Measurements from ENCODE around the gene TMEM187. TPM values are rescaled to one million over a fixed set of nuclear protein-coding genes. Genes with fewer than 3 reads are reported as not detected.

Gene TMEM187
- total and polyA plus RNA-seq, 10 of the 15 experiments (the other 5 are each of a cell fraction or from before 2014, with no cell fraction given), result 0.45 to 8.5 (median 4.1) TPM

DNA sequence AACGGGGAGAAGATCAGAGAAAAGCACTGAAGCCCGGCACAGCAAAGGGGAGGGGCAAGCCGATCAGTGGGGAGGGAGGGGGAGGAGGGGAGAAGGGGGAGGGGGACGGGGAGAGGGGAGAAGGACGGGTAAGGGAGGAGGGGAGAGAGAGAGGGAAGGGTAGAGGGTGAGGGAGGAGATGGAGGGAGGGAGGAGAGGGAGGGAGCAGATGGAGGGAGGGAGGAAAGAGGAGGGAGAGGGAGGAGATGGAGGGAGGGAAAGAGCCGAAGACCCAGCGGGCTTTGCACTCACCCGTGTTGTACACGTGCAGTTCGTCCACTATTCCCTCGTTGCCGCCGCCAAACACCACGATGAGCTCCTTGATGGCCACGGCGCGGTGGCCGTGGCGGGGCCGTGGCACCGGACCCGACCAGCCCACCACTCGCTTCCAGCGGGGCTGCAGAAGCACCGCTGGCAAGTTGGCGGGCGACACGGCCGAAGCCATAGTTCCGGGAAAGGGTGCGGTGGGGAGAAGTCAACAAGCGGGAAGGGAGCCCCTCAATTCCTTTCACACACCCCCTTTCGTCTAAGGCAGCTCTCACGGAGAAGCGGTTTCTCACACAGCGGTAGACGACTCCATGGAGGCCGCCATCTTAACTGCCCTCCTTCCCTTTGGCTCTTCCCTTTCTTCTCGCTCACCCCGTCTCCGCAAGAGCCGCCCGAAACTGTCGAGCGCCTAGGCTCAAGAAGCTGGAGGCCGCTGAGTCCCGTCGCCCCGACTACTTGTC, 2.0 kb upstream of the TMEM187 start:
- peak overlapping the region; percentile 38; the same call in 1 of the 2 replicates for H3K4me2 ChIP-seq (ENCODE audit: control insufficient read depth, insufficient read depth)
- in situ Hi-C loops (cut with MboI) (no loop called here), intact Hi-C loops (cut with micrococcal nuclease; ENCODE audit: unreplicated experiment) (loop anchor here (2.0 to 5.0 kb wide), 2 partner anchors 44 to 127 kb away; partner anchors contain the start of genes ARHGAP4 and MECP2)
- ATAC-seq (peak; percentile 28), FAIRE-seq (peak; percentile 47), DNase-seq (ENCODE audit: low read depth, low spot score) (no peak)
- H2AFZ ChIP-seq (ENCODE audit: control insufficient read depth, low read depth, low read length), result peak overlapping the region; percentile 41
- no peaks in the 10 kb centered on the region for H3K9me3 ChIP-seq (replicated peaks; ENCODE audit: control insufficient read depth, insufficient read depth, low read length)
- ChIA-PET CTCF (interaction anchor here (1.1 to 5.9 kb wide), 6 partner anchors 15 to 568 kb away, joined by 3 to 35 read pairs (median 7); no protein-coding TSS in a partner anchor), SMC1A (ENCODE audit: uncharacterized antibody, unreplicated experiment) (interaction anchor here (0.8 to 4.7 kb wide), 6 partner anchors 10 to 50 kb away, joined by 3 to 21 read pairs (median 4); partner anchors contain the start of gene ARHGAP4), RAD21 (ENCODE audit: unreplicated experiment) (interaction anchor here (1.1 to 6.4 kb wide), 9 partner anchors 11 to 50 kb away, joined by 3 to 48 read pairs (median 8); partner anchors contain the start of gene ARHGAP4), POLR2A (interaction anchor here (0.5 to 7.9 kb wide), 11 partner anchors 9 to 50 kb away, joined by 3 to 68 read pairs (median 8); partner anchors contain the start of genes ARHGAP4 and IRAK1)
- no peaks in the 10 kb centered on the region for H4K20me1 ChIP-seq (ENCODE audit: control insufficient read depth, insufficient read depth)
- peak overlapping the region; percentile 99 for H3K27ac ChIP-seq (ENCODE audit: control insufficient read depth, insufficient read depth)
- no peaks in the 10 kb centered on the region for H3K27me3 ChIP-seq (replicated peaks in 1 of 2; ENCODE audit: control insufficient read depth in 2 of 2, insufficient read depth in 2 of 2, low read length in 1 of 2)
- H3K4me1 ChIP-seq (ENCODE audit: control insufficient read depth, insufficient read depth, low read length), result peaks cover 19% of the 10 kb centered on the region
- H3K36me3 ChIP-seq (ENCODE audit: control insufficient read depth in 2 of 2, insufficient read depth in 2 of 2, low read length in 1 of 2), result no peaks in the 10 kb centered on the region; a peak in 1 of 4 replicates
- peaks cover 72% of the 10 kb centered on the region for H3K79me2 ChIP-seq (ENCODE audit: control insufficient read depth, insufficient read depth, low read length)
- peak overlapping the region; percentile 96 for H3K9ac ChIP-seq (ENCODE audit: control insufficient read depth, insufficient read depth, low read length)
- under 1% methylated on average over 44 of the region's 49 CpGs for WGBS (ENCODE audit: insufficient coverage, insufficient replicate concordance, low lambda C conversion rate, missing lambda C conversion rate)
- H3K4me3 ChIP-seq, result peak overlapping the region; percentile 95
- BruUV-seq (replicated peaks), result TSS peak; percentile 64
- TF ChIP-seq TARDBP (IDR thresholded peaks at IDR 0.05; ENCODE audit: borderline replicate concordance) (no peak), RUNX3 (IDR thresholded peaks at IDR 0.05; ENCODE audit: low read length) (no peak), BRCA1 (IDR thresholded peaks at IDR 0.05; ENCODE audit: low read depth, low read length) (no peak), SRF (IDR thresholded peaks at IDR 0.05; ENCODE audit: low read depth in 2 of 2, low read length in 2 of 2) (no peak), JUNB (IDR thresholded peaks at IDR 0.05) (no peak), SMC3 (IDR thresholded peaks at IDR 0.05; ENCODE audit: borderline replicate concordance, low read length) (no peak), EP300 (IDR thresholded peaks at IDR 0.05; ENCODE audit: borderline replicate concordance in 1 of 2, control insufficient read depth in 1 of 2, low read depth in 2 of 2, low read length in 2 of 2) (no peak), CEBPB (IDR thresholded peaks at IDR 0.05; ENCODE audit: borderline replicate concordance in 1 of 2, low read depth in 2 of 2, low read length in 2 of 2) (no peak), PAX8 (IDR thresholded peaks at IDR 0.05) (no peak), ZNF384 (IDR thresholded peaks at IDR 0.05; ENCODE audit: borderline replicate concordance, low read depth, low read length) (no peak)
- TF ChIP-seq, protein P1, sequence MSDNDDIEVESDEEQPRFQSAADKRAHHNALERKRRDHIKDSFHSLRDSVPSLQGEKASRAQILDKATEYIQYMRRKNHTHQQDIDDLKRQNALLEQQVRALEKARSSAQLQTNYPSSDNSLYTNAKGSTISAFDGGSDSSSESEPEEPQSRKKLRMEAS (IDR thresholded peaks at IDR 0.05; ENCODE audit: low read depth, low read length), result no peak
- TF ChIP-seq, protein P2, sequence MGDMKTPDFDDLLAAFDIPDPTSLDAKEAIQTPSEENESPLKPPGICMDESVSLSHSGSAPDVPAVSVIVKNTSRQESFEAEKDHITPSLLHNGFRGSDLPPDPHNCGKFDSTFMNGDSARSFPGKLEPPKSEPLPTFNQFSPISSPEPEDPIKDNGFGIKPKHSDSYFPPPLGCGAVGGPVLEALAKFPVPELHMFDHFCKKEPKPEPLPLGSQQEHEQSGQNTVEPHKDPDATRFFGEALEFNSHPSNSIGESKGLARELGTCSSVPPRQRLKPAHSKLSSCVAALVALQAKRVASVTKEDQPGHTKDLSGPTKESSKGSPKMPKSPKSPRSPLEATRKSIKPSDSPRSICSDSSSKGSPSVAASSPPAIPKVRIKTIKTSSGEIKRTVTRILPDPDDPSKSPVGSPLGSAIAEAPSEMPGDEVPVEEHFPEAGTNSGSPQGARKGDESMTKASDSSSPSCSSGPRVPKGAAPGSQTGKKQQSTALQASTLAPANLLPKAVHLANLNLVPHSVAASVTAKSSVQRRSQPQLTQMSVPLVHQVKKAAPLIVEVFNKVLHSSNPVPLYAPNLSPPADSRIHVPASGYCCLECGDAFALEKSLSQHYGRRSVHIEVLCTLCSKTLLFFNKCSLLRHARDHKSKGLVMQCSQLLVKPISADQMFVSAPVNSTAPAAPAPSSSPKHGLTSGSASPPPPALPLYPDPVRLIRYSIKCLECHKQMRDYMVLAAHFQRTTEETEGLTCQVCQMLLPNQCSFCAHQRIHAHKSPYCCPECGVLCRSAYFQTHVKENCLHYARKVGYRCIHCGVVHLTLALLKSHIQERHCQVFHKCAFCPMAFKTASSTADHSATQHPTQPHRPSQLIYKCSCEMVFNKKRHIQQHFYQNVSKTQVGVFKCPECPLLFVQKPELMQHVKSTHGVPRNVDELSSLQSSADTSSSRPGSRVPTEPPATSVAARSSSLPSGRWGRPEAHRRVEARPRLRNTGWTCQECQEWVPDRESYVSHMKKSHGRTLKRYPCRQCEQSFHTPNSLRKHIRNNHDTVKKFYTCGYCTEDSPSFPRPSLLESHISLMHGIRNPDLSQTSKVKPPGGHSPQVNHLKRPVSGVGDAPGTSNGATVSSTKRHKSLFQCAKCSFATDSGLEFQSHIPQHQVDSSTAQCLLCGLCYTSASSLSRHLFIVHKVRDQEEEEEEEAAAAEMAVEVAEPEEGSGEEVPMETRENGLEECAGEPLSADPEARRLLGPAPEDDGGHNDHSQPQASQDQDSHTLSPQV (IDR thresholded peaks at IDR 0.05), result no peak
- TF ChIP-seq, protein P3, sequence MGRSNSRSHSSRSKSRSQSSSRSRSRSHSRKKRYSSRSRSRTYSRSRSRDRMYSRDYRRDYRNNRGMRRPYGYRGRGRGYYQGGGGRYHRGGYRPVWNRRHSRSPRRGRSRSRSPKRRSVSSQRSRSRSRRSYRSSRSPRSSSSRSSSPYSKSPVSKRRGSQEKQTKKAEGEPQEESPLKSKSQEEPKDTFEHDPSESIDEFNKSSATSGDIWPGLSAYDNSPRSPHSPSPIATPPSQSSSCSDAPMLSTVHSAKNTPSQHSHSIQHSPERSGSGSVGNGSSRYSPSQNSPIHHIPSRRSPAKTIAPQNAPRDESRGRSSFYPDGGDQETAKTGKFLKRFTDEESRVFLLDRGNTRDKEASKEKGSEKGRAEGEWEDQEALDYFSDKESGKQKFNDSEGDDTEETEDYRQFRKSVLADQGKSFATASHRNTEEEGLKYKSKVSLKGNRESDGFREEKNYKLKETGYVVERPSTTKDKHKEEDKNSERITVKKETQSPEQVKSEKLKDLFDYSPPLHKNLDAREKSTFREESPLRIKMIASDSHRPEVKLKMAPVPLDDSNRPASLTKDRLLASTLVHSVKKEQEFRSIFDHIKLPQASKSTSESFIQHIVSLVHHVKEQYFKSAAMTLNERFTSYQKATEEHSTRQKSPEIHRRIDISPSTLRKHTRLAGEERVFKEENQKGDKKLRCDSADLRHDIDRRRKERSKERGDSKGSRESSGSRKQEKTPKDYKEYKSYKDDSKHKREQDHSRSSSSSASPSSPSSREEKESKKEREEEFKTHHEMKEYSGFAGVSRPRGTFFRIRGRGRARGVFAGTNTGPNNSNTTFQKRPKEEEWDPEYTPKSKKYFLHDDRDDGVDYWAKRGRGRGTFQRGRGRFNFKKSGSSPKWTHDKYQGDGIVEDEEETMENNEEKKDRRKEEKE (IDR thresholded peaks at IDR 0.05), result no peak

All from GM12878 (cell line).